ENCODE results near the gene APOF.
"Not testable (repeated sequence)": the region's sequence is repeated elsewhere in the genome, so short reads cannot be mapped to it uniquely, and the experiment has no call there.

The APOF gene

GRCh38 chr12:56330936-56331490 is 31.6 kb downstream of the APOF start:
- no peaks in the 10 kb centered on the region for H3K9me3 ChIP-seq (ENCODE audit: control insufficient read depth, insufficient read depth, low read length)
- H3K36me3 ChIP-seq (ENCODE audit: insufficient read depth, low read length), result no peaks in the 10 kb centered on the region
- peaks cover 4% of the 10 kb centered on the region for H3K4me1 ChIP-seq (ENCODE audit: insufficient read depth, low read length)
- no peak overlapping the region for H3K9ac ChIP-seq (ENCODE audit: low read depth, low read length)

- H3K9ac ChIP-seq (ENCODE audit: low read depth, low read length), result no peak overlapping the region
- no peaks in the 10 kb centered on the region for H3K9me3 ChIP-seq (ENCODE audit: control insufficient read depth, insufficient read depth, low read length)
- peaks cover 11% of the 10 kb centered on the region; the same call in 1 of the 2 replicates for H3K36me3 ChIP-seq (ENCODE audit: insufficient read depth, low read length)
- no peaks in the 10 kb centered on the region for H3K4me1 ChIP-seq (ENCODE audit: insufficient read depth, low read length)
Observed at GRCh38 chr12:56326533-56326932, 36.1 kb downstream of the APOF start.

- peaks cover 11% of the 10 kb centered on the region; the same call in 1 of the 2 replicates for H3K36me3 ChIP-seq (ENCODE audit: insufficient read depth, low read length)
- no peak overlapping the region for H3K9ac ChIP-seq (ENCODE audit: low read depth, low read length)
- H3K4me1 ChIP-seq (ENCODE audit: insufficient read depth, low read length), result no peaks in the 10 kb centered on the region
- no peaks in the 10 kb centered on the region for H3K9me3 ChIP-seq (ENCODE audit: control insufficient read depth, insufficient read depth, low read length)
Observed at GRCh38 chr12:56326126-56326525, 36.5 kb downstream of the APOF start.

- no peaks in the 10 kb centered on the region for H3K9me3 ChIP-seq (ENCODE audit: control insufficient read depth, insufficient read depth, low read length)
- peaks cover 13% of the 10 kb centered on the region; the same call in 1 of the 2 replicates for H3K36me3 ChIP-seq (ENCODE audit: insufficient read depth, low read length)
- no peaks in the 10 kb centered on the region for H3K4me1 ChIP-seq (ENCODE audit: insufficient read depth, low read length)
- H3K9ac ChIP-seq (ENCODE audit: low read depth, low read length), result no peak overlapping the region
Observed at GRCh38 chr12:56324206-56324605, 38.5 kb downstream of the APOF start.

- peaks cover 17% of the 10 kb centered on the region; the same call in 1 of the 2 replicates for H3K36me3 ChIP-seq (ENCODE audit: insufficient read depth, low read length)
- not testable (repeated sequence) for H3K9ac ChIP-seq (ENCODE audit: low read depth, low read length); H3K4me1 ChIP-seq (ENCODE audit: insufficient read depth, low read length); H3K9me3 ChIP-seq (ENCODE audit: control insufficient read depth, insufficient read depth, low read length)
Observed at GRCh38 chr12:56321610-56322009, 41.0 kb downstream of the APOF start.

- Histone ChIP-seq H3K9ac (ENCODE audit: low read depth, low read length) (no peak overlapping the region), H3K4me1 (ENCODE audit: insufficient read depth, low read length) (no peaks in the 10 kb centered on the region), H3K36me3 (ENCODE audit: insufficient read depth, low read length) (peaks cover 17% of the 10 kb centered on the region; the same call in 1 of the 2 replicates), H3K9me3 (ENCODE audit: control insufficient read depth, insufficient read depth, low read length) (no peaks in the 10 kb centered on the region)
Observed at GRCh38 chr12:56321027-56321426, 41.6 kb downstream of the APOF start.

- peaks cover 12% of the 10 kb centered on the region; the same call in 1 of the 2 replicates for H3K36me3 ChIP-seq (ENCODE audit: insufficient read depth, low read length)
- H3K9me3 ChIP-seq (ENCODE audit: control insufficient read depth, insufficient read depth, low read length), result no peaks in the 10 kb centered on the region
- H3K4me1 ChIP-seq (ENCODE audit: insufficient read depth, low read length), result peaks cover 5% of the 10 kb centered on the region; the same call in 1 of the 2 replicates
Observed at GRCh38 chr12:56317675-56318074, 45.0 kb downstream of the APOF start.

GRCh38 chr12:56315622-56316473 is 46.8 kb downstream of the APOF start, which contains the start of gene CNPY2:
TSS of gene CNPY2 (minus strand) at chr12:56315988. CDS start at chr12:56315217, 771 bp downstream.
- H3K36me3 ChIP-seq (ENCODE audit: insufficient read depth, low read length), result peaks cover 17% of the 10 kb centered on the region; the same call in 1 of the 2 replicates
- peaks cover 5% of the 10 kb centered on the region; the same call in 1 of the 2 replicates for H3K4me1 ChIP-seq (ENCODE audit: insufficient read depth, low read length)
- no peaks in the 10 kb centered on the region for H3K9me3 ChIP-seq (ENCODE audit: control insufficient read depth, insufficient read depth, low read length)
- H3K9ac ChIP-seq (ENCODE audit: low read depth, low read length), result peak within 1 kb of the TSS; percentile 88

More at GRCh38 chr12:56317675-56318074, 45.0 kb downstream of the APOF start:
- H3K9ac ChIP-seq (ENCODE audit: low read depth, low read length), result no peak overlapping the region

GRCh38 chr12:56315249-56315621 is 47.4 kb downstream of the APOF start:
- Histone ChIP-seq H3K9ac (ENCODE audit: low read depth, low read length) (peak overlapping the region; percentile 88), H3K9me3 (ENCODE audit: control insufficient read depth, insufficient read depth, low read length) (no peaks in the 10 kb centered on the region), H3K36me3 (ENCODE audit: insufficient read depth, low read length) (peaks cover 23% of the 10 kb centered on the region; the same call in 1 of the 2 replicates), H3K4me1 (ENCODE audit: insufficient read depth, low read length) (peaks cover 5% of the 10 kb centered on the region; the same call in 1 of the 2 replicates)

GRCh38 chr12:56311003-56311402 is 51.7 kb downstream of the APOF start:
- Histone ChIP-seq H3K9me3 (ENCODE audit: control insufficient read depth, insufficient read depth, low read length) (no peaks in the 10 kb centered on the region), H3K36me3 (ENCODE audit: insufficient read depth, low read length) (peaks cover 31% of the 10 kb centered on the region), H3K9ac (ENCODE audit: low read depth, low read length) (no peak overlapping the region), H3K4me1 (ENCODE audit: insufficient read depth, low read length) (peaks cover 5% of the 10 kb centered on the region; the same call in 1 of the 2 replicates)
